K562 (cell line): ENCODE measurements around the gene CACNA2D4. TPM values are rescaled to one million over a fixed set of nuclear protein-coding genes. Genes with fewer than 3 reads are reported as not detected.

Experiments used
- ATAC-seq: fragments of 200-7000 bp; cut with Tn5 transposase; 3 replicates; pipeline ENCODE4 v1.9.1; 2020; ENCODE audit warnings: moderate library complexity
- BruUV-seq: library from RNA; stranded (reverse); fragments of 400-500 nt; replicated peaks from 2 replicates; lab custom pipeline; 2021; lab: Mats Ljungman, UMichigan
- CTCF ChIA-PET: fragments of 300-600 bp; formaldehyde crosslinking; extraction: SDS; loops from one replicate; lab custom pipeline; 2021; ENCODE audit warnings: low intra/inter-chr PET ratio; lab: Yijun Ruan, JAX
- POLR2A ChIA-PET: fragments of 300-600, 350-650 bp; sonication (Branson Sonifier 250); formaldehyde crosslinking; extraction: SDS; loops from one replicate; lab custom pipeline; 2021; ENCODE audit warnings: antibody characterized with exemption, inconsistent platforms; lab: Yijun Ruan, JAX
- DNase-seq, 4 experiments: peaks; one replicate each; pipeline versions ENCODE4 v3.0.0 to v3.0.0-alpha.2; 2011 to 2018; ENCODE audit warnings: low spot score in 3 of 4, mixed read lengths in 3 of 4; ENCODE audit errors: extremely low read depth in 1 of 4
- FAIRE-seq: peaks from 2 replicates; lab custom pipeline; 2011; peaks lifted over from hg19 to GRCh38; lab: Jason Lieb, UNC
- H2AFZ ChIP-seq: 2 replicates; pipeline ENCODE4 v1.6.0; 2011; ENCODE audit warnings: low read depth, low read length, control low read depth, inconsistent platforms
- H3K27ac ChIP-seq: fragments of 200-600 bp; 3 replicates; pipeline ENCODE4 v1.8.0; 2011; ENCODE audit warnings: low read depth, mild to moderate bottlenecking, control low read depth, inconsistent platforms, low read length, moderate library complexity, mixed read lengths; ENCODE audit errors: extremely low read depth
- H3K27me3 ChIP-seq, 2 experiments: fragments of 300-600 bp in 1 of 2; 2 replicates in 1 of 2; 3 replicates in 1 of 2; pipeline versions ENCODE4 v1.6.0 to v1.8.0; 2011; ENCODE audit warnings: inconsistent platforms in 2 of 2, low read length in 2 of 2, mild to moderate bottlenecking in 1 of 2, mixed read lengths in 1 of 2, moderate library complexity in 1 of 2; ENCODE audit not compliant: control insufficient read depth in 2 of 2, insufficient read depth in 2 of 2
- H3K36me3 ChIP-seq: fragments of 300-600 bp; 3 replicates; pipeline ENCODE4 v1.8.0; 2011; ENCODE audit warnings: mild to moderate bottlenecking, low read length, inconsistent platforms; ENCODE audit not compliant: control insufficient read depth, insufficient read depth
- H3K4me1 ChIP-seq, 2 experiments: fragments of 200-600 bp in 1 of 2; replicated peaks in 1 of 2; 2 replicates in 1 of 2; 3 replicates in 1 of 2; pipeline versions ENCODE4 v1.5.1 to v1.8.0; 2011; ENCODE audit warnings: inconsistent platforms in 2 of 2, low read length in 2 of 2, mild to moderate bottlenecking in 1 of 2, mixed read lengths in 1 of 2, moderate library complexity in 1 of 2; ENCODE audit not compliant: control insufficient read depth in 2 of 2, insufficient read depth in 2 of 2
- H3K4me2 ChIP-seq: 2 replicates; pipeline ENCODE4 v1.6.1; 2011; ENCODE audit warnings: low read length, control low read depth, inconsistent platforms, mixed read lengths; ENCODE audit not compliant: insufficient read depth
- H3K4me3 ChIP-seq: fragments of 200-600 bp; sonication (generic), shearing (Covaris generic); 2 replicates; pipeline ENCODE4 v1.5.1; 2016; ENCODE audit warnings: control low read depth, inconsistent platforms
- H3K79me2 ChIP-seq: fragments of 200-600 bp; 3 replicates; pipeline ENCODE4 v1.8.0; 2011; ENCODE audit warnings: low read length, inconsistent platforms; ENCODE audit not compliant: control insufficient read depth, insufficient read depth
- H3K9ac ChIP-seq, 2 experiments: 2 replicates each; pipeline versions ENCODE4 v1.6.0 to v1.6.1; 2011; ENCODE audit warnings: low read depth in 2 of 2, low read length in 2 of 2, control low read depth in 1 of 2, inconsistent platforms in 1 of 2, mild to moderate bottlenecking in 1 of 2, mixed read lengths in 1 of 2; ENCODE audit not compliant: insufficient read depth in 1 of 2
- H3K9me1 ChIP-seq: one replicate; pipeline ENCODE4 v1.6.0; 2011; ENCODE audit warnings: inconsistent platforms, mild to moderate bottlenecking, low read length, moderate library complexity; ENCODE audit not compliant: control insufficient read depth, insufficient read depth
- H3K9me3 ChIP-seq: replicated peaks from 2 replicates; pipeline ENCODE4 v1.5.1; 2011; ENCODE audit warnings: low read depth, low read length, inconsistent platforms; ENCODE audit not compliant: control insufficient read depth, insufficient read depth
- H4K20me1 ChIP-seq: replicated peaks from 2 replicates; pipeline ENCODE4 v1.6.1; 2011; ENCODE audit warnings: low read length, inconsistent platforms, mixed read lengths; ENCODE audit not compliant: control insufficient read depth, insufficient read depth
- CAMTA2 ChIP-seq: fragments of 250-450 bp; sonication (Bioruptor Pico); conservative IDR thresholded peaks from 2 replicates; pipeline ENCODE4 v1.5.1; 2022
- CBX5 ChIP-seq: IDR thresholded peaks from 2 replicates; pipeline ENCODE4 v1.6.1; 2014; ENCODE audit warnings: low read depth, borderline replicate concordance
- GATAD2A ChIP-seq: fragments of 450-650 bp; IDR thresholded peaks from 2 replicates; pipeline ENCODE4 v1.6.1; 2017
- MBD2 ChIP-seq: sonication (generic); IDR thresholded peaks from 2 replicates; pipeline ENCODE4 v1.6.1; 2016; ENCODE audit warnings: low read depth, borderline replicate concordance
- NFRKB ChIP-seq: fragments of 450-650 bp; IDR thresholded peaks from 2 replicates; pipeline ENCODE4 v1.6.1; 2016; ENCODE audit warnings: low read depth
- SAP30 ChIP-seq: fragments of 200-600 bp; sonication (generic); IDR thresholded peaks from 2 replicates; pipeline ENCODE4 v1.6.1; 2012; ENCODE audit warnings: borderline replicate concordance, low read depth, mild to moderate bottlenecking, moderate library complexity, low read length, control low read depth, inconsistent platforms; ENCODE audit not compliant: insufficient read depth, poor library complexity, severe bottlenecking
- TEAD4 ChIP-seq, 2 experiments: sonication (generic) in 1 of 2; formaldehyde crosslinking in 1 of 2; IDR thresholded peaks; 2 replicates each; pipeline versions ENCODE4 v1.6.1 to v1.8.0; 2012 to 2022; ENCODE audit warnings: borderline replicate concordance in 1 of 2, inconsistent platforms in 1 of 2, low read length in 1 of 2, mild to moderate bottlenecking in 1 of 2, missing genetic modification reagents in 1 of 2
- ZFP91 ChIP-seq: sonication (generic); formaldehyde crosslinking; IDR thresholded peaks from 2 replicates; pipeline ENCODE4 v1.8.0; 2022; ENCODE audit warnings: mild to moderate bottlenecking, missing genetic modification reagents
- WGBS: fragments of 100-300 bp; shearing (Covaris generic); methylation state at CpG from one replicate; pipeline ENCODE4 v1.1.6; 2016; ENCODE audit warnings: low coverage, mixed read lengths; ENCODE audit not compliant: insufficient coverage; ENCODE audit errors: missing lambda C conversion rate; 5-methylcytosine and 5-hydroxymethylcytosine counted together
- in situ Hi-C: fragments of 300-500 bp; cut with MboI; formaldehyde crosslinking; loops from 4 replicates; pipeline ENCODE4 v1.15.0; 2018; ENCODE audit warnings: inconsistent platforms, mixed read lengths
- intact Hi-C: fragments of 100-400 bp; cut with micrococcal nuclease; formaldehyde crosslinking; loops from 2 replicates; pipeline ENCODE4 v1.14.2; 2022
- polyA plus RNA-seq, 8 experiments: library from polyadenylated mRNA; depleted of rRNA in 4 of 8; stranded (reverse) in 5 of 8; unstranded in 3 of 8; fragments of >200 nt; fragmentation: Nextera tagmentation in 2 of 8; fragmentation: Illumina TruSeq in 1 of 8; extraction: Ambion mirVana in 2 of 8; extraction: Trizol in 1 of 8; gene quantifications; 2 replicates each; pipeline versions ENCODE4 v1.2.1 to v1.2.3, GENCODE V29; 2011 to 2014; ENCODE audit warnings: inconsistent platforms in 1 of 8, missing spikeins in 1 of 8
- total RNA-seq, 7 experiments: library from RNA; depleted of rRNA in 6 of 7; stranded (reverse); fragments of >200 nt in 6 of 7; fragmentation: Illumina TruSeq in 2 of 7; extraction: Trizol in 2 of 7; gene quantifications; 2 replicates each; pipeline versions ENCODE4 v1.2.1 to v1.2.3, GENCODE V29; 2011 to 2021; ENCODE audit warnings: low replicate concordance in 1 of 7
- TF ChIP-seq, protein P1 (sequence below): fragments of 250-450 bp; sonication (Bioruptor Pico); IDR thresholded peaks from 2 replicates; pipeline ENCODE4 v1.4.0; 2020
- TF ChIP-seq, protein P2 (sequence below): fragments of 250-450 bp; sonication (Bioruptor Pico); IDR thresholded peaks from 2 replicates; pipeline ENCODE4 v1.8.0; 2022; ENCODE audit warnings: moderate library complexity, mild to moderate bottlenecking, inconsistent platforms

The CACNA2D4 gene
- total and polyA plus RNA-seq, 9 of the 15 experiments (the other 6 are each of a cell fraction or from before 2014, with no cell fraction given) = 0.04 to 0.69 (median 0.40) TPM; not detected in 3

GRCh38 chr12:1749019-1749418 is 169.4 kb downstream of the CACNA2D4 start (continued):
- no peak for TF ChIP-seq SAP30
- no peak for TF ChIP-seq NFRKB
- TF ChIP-seq MBD2 = no peak
- TF ChIP-seq, protein P1, sequence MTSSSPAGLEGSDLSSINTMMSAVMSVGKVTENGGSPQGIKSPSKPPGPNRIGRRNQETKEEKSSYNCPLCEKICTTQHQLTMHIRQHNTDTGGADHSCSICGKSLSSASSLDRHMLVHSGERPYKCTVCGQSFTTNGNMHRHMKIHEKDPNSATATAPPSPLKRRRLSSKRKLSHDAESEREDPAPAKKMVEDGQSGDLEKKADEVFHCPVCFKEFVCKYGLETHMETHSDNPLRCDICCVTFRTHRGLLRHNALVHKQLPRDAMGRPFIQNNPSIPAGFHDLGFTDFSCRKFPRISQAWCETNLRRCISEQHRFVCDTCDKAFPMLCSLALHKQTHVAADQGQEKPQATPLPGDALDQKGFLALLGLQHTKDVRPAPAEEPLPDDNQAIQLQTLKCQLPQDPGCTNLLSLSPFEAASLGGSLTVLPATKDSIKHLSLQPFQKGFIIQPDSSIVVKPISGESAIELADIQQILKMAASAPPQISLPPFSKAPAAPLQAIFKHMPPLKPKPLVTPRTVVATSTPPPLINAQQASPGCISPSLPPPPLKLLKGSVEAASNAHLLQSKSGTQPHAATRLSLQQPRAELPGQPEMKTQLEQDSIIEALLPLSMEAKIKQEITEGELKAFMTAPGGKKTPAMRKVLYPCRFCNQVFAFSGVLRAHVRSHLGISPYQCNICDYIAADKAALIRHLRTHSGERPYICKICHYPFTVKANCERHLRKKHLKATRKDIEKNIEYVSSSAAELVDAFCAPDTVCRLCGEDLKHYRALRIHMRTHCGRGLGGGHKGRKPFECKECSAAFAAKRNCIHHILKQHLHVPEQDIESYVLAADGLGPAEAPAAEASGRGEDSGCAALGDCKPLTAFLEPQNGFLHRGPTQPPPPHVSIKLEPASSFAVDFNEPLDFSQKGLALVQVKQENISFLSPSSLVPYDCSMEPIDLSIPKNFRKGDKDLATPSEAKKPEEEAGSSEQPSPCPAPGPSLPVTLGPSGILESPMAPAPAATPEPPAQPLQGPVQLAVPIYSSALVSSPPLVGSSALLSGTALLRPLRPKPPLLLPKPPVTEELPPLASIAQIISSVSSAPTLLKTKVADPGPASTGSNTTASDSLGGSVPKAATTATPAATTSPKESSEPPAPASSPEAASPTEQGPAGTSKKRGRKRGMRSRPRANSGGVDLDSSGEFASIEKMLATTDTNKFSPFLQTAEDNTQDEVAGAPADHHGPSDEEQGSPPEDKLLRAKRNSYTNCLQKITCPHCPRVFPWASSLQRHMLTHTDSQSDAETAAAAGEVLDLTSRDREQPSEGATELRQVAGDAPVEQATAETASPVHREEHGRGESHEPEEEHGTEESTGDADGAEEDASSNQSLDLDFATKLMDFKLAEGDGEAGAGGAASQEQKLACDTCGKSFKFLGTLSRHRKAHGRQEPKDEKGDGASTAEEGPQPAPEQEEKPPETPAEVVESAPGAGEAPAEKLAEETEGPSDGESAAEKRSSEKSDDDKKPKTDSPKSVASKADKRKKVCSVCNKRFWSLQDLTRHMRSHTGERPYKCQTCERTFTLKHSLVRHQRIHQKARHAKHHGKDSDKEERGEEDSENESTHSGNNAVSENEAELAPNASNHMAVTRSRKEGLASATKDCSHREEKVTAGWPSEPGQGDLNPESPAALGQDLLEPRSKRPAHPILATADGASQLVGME (CRISPR knock-in tag) = no peak
- no peak for TF ChIP-seq GATAD2A

- H2AFZ ChIP-seq = no peak overlapping the region
- H3K36me3 ChIP-seq = peaks cover 4% of the 10 kb centered on the region; the same call in 1 of the 3 replicates
- H3K27ac ChIP-seq = no peak overlapping the region
- H4K20me1 ChIP-seq = no peaks in the 10 kb centered on the region
- FAIRE-seq (no peak), DNase-seq (no peak), ATAC-seq (no peak)
- peaks cover 89% of the 10 kb centered on the region for H3K79me2 ChIP-seq
- no peak overlapping the region for H3K4me3 ChIP-seq
- no peaks in the 10 kb centered on the region for H3K27me3 ChIP-seq
- POLR2A ChIA-PET = interaction anchor here (0.7 kb wide), 1 partner anchor 16 kb away, joined by 3 read pairs; no protein-coding TSS in a partner anchor
- no peak overlapping the region for H3K9ac ChIP-seq
- H3K4me1 ChIP-seq = no peaks in the 10 kb centered on the region; a peak in 1 of 5 replicates
- CTCF ChIA-PET = no interaction called here
- H3K4me2 ChIP-seq = no peak overlapping the region
- BruUV-seq = no TSS peak
- no peaks in the 10 kb centered on the region for H3K9me1 ChIP-seq
- in situ Hi-C loops = no loop called here
- 86% methylated on average over 2 of the region's 2 CpGs for WGBS
- H3K9me3 ChIP-seq = peaks cover 7% of the 10 kb centered on the region
- intact Hi-C loops = no loop called here
- TF ChIP-seq, protein P2, sequence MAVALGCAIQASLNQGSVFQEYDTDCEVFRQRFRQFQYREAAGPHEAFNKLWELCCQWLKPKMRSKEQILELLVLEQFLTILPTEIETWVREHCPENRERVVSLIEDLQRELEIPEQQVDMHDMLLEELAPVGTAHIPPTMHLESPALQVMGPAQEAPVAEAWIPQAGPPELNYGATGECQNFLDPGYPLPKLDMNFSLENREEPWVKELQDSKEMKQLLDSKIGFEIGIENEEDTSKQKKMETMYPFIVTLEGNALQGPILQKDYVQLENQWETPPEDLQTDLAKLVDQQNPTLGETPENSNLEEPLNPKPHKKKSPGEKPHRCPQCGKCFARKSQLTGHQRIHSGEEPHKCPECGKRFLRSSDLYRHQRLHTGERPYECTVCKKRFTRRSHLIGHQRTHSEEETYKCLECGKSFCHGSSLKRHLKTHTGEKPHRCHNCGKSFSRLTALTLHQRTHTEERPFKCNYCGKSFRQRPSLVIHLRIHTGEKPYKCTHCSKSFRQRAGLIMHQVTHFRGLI = no peak
- TF ChIP-seq ZFP91 (CRISPR knock-in tag) (no peak), CAMTA2 (CRISPR knock-in tag) (no peak), CBX5 (peak; percentile 82), TEAD4 (IDR thresholded peaks at IDR 0.05; ENCODE audit: low read length) (peak; percentile 35; the same call in 1 of the 2 replicates), TEAD4 (CRISPR knock-in tag; IDR thresholded peaks at IDR 0.05; ENCODE audit: borderline replicate concordance) (no peak)
These were observed 170.8 kb downstream of the CACNA2D4 start for GRCh38 chr12:1747609-1748008.
